Activated naive CD8-positive, alpha-beta T cell (primary cell): ENCODE measurements around the gene LRRC47.
A peak's percentile ranks its signal among the peaks of the same experiment; 100 is the strongest.
"Not testable (repeated sequence)": the region's sequence is repeated elsewhere in the genome, so short reads cannot be mapped to it uniquely, and the experiment has no call there.

Source experiments
- H3K27ac Mint-ChIP-seq: one replicate; pipeline ENCODE4 v1.8.0; 2021; ENCODE audit warnings: mixed read lengths
- H3K27me3 Mint-ChIP-seq: one replicate; pipeline ENCODE4 v1.8.0; 2021; ENCODE audit warnings: mixed read lengths
- H3K36me3 Mint-ChIP-seq: one replicate; pipeline ENCODE4 v1.8.0; 2021; ENCODE audit warnings: mixed read lengths
- H3K4me1 Mint-ChIP-seq: one replicate; pipeline ENCODE4 v1.8.0; 2021; ENCODE audit warnings: low read depth, mixed read lengths
- H3K4me3 Mint-ChIP-seq: one replicate; pipeline ENCODE4 v1.8.0; 2021; ENCODE audit warnings: mild to moderate bottlenecking, mixed read lengths
- H3K9me3 Mint-ChIP-seq: one replicate; pipeline ENCODE4 v1.8.0; 2021; ENCODE audit warnings: low read depth, mixed read lengths

The LRRC47 gene

GRCh38 chr1:3803905-3804626, 7.8 kb upstream of the LRRC47 start:
- peaks cover 25% of the 10 kb centered on the region for H3K27me3 Mint-ChIP-seq
- H3K4me3 Mint-ChIP-seq: no peak overlapping the region
- H3K9me3 Mint-ChIP-seq: no peaks in the 10 kb centered on the region
- H3K4me1 Mint-ChIP-seq: peaks cover 5% of the 10 kb centered on the region
- H3K27ac Mint-ChIP-seq: no peak overlapping the region
- H3K36me3 Mint-ChIP-seq: no peaks in the 10 kb centered on the region

- Mint-ChIP-seq H3K4me1 (peaks cover 14% of the 10 kb centered on the region), H3K27me3 (peaks cover 23% of the 10 kb centered on the region)
- H3K4me3 Mint-ChIP-seq, H3K9me3 Mint-ChIP-seq, H3K27ac Mint-ChIP-seq, H3K36me3 Mint-ChIP-seq: not testable (repeated sequence)
Observed at GRCh38 chr1:3800795-3801194, 4.5 kb upstream of the LRRC47 start.

GRCh38 chr1:3799976-3800685, 3.8 kb upstream of the LRRC47 start:
- Mint-ChIP-seq H3K9me3 (no peaks in the 10 kb centered on the region), H3K27me3 (peaks cover 21% of the 10 kb centered on the region), H3K4me3 (peak overlapping the region; percentile 53), H3K4me1 (peaks cover 18% of the 10 kb centered on the region), H3K27ac (no peak overlapping the region), H3K36me3 (peaks cover 2% of the 10 kb centered on the region)

GRCh38 chr1:3795453-3796214, 664 bp downstream of the LRRC47 start:
- Mint-ChIP-seq H3K27me3 (peaks cover 5% of the 10 kb centered on the region), H3K36me3 (peaks cover 2% of the 10 kb centered on the region), H3K4me1 (peaks cover 42% of the 10 kb centered on the region)

GRCh38 chr1:3790952-3791351, 5.3 kb downstream of the LRRC47 start:
- H3K27ac Mint-ChIP-seq: no peak overlapping the region

More at GRCh38 chr1:3795453-3796214, 664 bp downstream of the LRRC47 start:
- Mint-ChIP-seq H3K4me3 (peak overlapping the region; percentile 96), H3K27ac (peak overlapping the region; percentile 34), H3K9me3 (no peaks in the 10 kb centered on the region)

GRCh38 chr1:3790500-3790923, 5.8 kb downstream of the LRRC47 start:
- Mint-ChIP-seq H3K27ac (no peak overlapping the region), H3K36me3 (peaks cover 2% of the 10 kb centered on the region), H3K9me3 (no peaks in the 10 kb centered on the region), H3K27me3 (no peaks in the 10 kb centered on the region), H3K4me3 (no peak overlapping the region), H3K4me1 (peaks cover 47% of the 10 kb centered on the region)

More at GRCh38 chr1:3790952-3791351, 5.3 kb downstream of the LRRC47 start:
- no peak overlapping the region for H3K4me3 Mint-ChIP-seq
- H3K9me3 Mint-ChIP-seq: no peaks in the 10 kb centered on the region
- H3K27me3 Mint-ChIP-seq: no peaks in the 10 kb centered on the region
- H3K36me3 Mint-ChIP-seq: peaks cover 2% of the 10 kb centered on the region
- peaks cover 47% of the 10 kb centered on the region for H3K4me1 Mint-ChIP-seq

- Mint-ChIP-seq H3K9me3 (no peaks in the 10 kb centered on the region), H3K4me1 (peaks cover 38% of the 10 kb centered on the region), H3K27ac (no peak overlapping the region), H3K27me3 (no peaks in the 10 kb centered on the region), H3K36me3 (peaks cover 2% of the 10 kb centered on the region), H3K4me3 (no peak overlapping the region)
Observed at GRCh38 chr1:3789421-3790300, 6.6 kb downstream of the LRRC47 start.

GRCh38 chr1:3788756-3789420, 7.4 kb downstream of the LRRC47 start:
- Mint-ChIP-seq H3K27me3 (no peaks in the 10 kb centered on the region), H3K9me3 (no peaks in the 10 kb centered on the region), H3K4me1 (peaks cover 32% of the 10 kb centered on the region), H3K4me3 (no peak overlapping the region), H3K27ac (no peak overlapping the region), H3K36me3 (peaks cover 2% of the 10 kb centered on the region)

GRCh38 chr1:3787745-3788605, 8.3 kb downstream of the LRRC47 start:
- Mint-ChIP-seq H3K36me3 (peaks cover 2% of the 10 kb centered on the region), H3K4me1 (peaks cover 23% of the 10 kb centered on the region), H3K27me3 (no peaks in the 10 kb centered on the region), H3K27ac (no peak overlapping the region), H3K4me3 (no peak overlapping the region), H3K9me3 (no peaks in the 10 kb centered on the region)

- peaks cover 18% of the 10 kb centered on the region for H3K4me1 Mint-ChIP-seq
- no peaks in the 10 kb centered on the region for H3K9me3 Mint-ChIP-seq
- H3K27ac Mint-ChIP-seq: peak overlapping the region; percentile 28
- peaks cover 2% of the 10 kb centered on the region for H3K36me3 Mint-ChIP-seq
- H3K4me3 Mint-ChIP-seq: no peak overlapping the region
- H3K27me3 Mint-ChIP-seq: no peaks in the 10 kb centered on the region
Observed at GRCh38 chr1:3787349-3787715, 9.0 kb downstream of the LRRC47 start.

GRCh38 chr1:3786468-3787348, 9.6 kb downstream of the LRRC47 start:
- peak overlapping the region; percentile 28 for H3K27ac Mint-ChIP-seq
- H3K36me3 Mint-ChIP-seq: peaks cover 2% of the 10 kb centered on the region
- no peak overlapping the region for H3K4me3 Mint-ChIP-seq
- no peaks in the 10 kb centered on the region for H3K27me3 Mint-ChIP-seq
- H3K9me3 Mint-ChIP-seq: no peaks in the 10 kb centered on the region
- H3K4me1 Mint-ChIP-seq: peaks cover 15% of the 10 kb centered on the region

- Mint-ChIP-seq H3K4me1 (peaks cover 15% of the 10 kb centered on the region), H3K27ac (no peak overlapping the region), H3K36me3 (peaks cover 2% of the 10 kb centered on the region)
Observed at GRCh38 chr1:3785456-3786157, 10.7 kb downstream of the LRRC47 start.

More at GRCh38 chr1:3785456-3786157, 10.7 kb downstream of the LRRC47 start:
- Mint-ChIP-seq H3K27me3 (no peaks in the 10 kb centered on the region), H3K4me3 (no peak overlapping the region), H3K9me3 (no peaks in the 10 kb centered on the region)
